Neural cell (in vitro differentiated cells): ENCODE data around the gene DPP10. TPM values are rescaled to one million over a fixed set of nuclear protein-coding genes. Genes with fewer than 3 reads are reported as not detected.

ENCODE experiments used
- H2AFZ ChIP-seq: fragments of 200-600, 300-800 bp; sonication (generic), shearing (Covaris generic); 2 replicates; pipeline ENCODE4 v1.6.0; 2014; ENCODE audit warnings: low read depth, mild to moderate bottlenecking, antibody characterized with exemption, low read length, moderate library complexity
- H3F3A ChIP-seq: fragments of 200-600 bp; shearing (Covaris generic); 2 replicates; pipeline ENCODE4 v1.6.1; 2016; ENCODE audit warnings: mild to moderate bottlenecking, moderate library complexity, mixed read lengths, antibody characterized with exemption, low read length; ENCODE audit not compliant: insufficient read depth, poor library complexity, severe bottlenecking
- H3K27ac ChIP-seq: fragments of 200-600, 300-800 bp; sonication (generic), shearing (Covaris generic); 2 replicates; pipeline ENCODE4 v1.5.1; 2014; ENCODE audit warnings: mild to moderate bottlenecking, low read length, moderate library complexity
- H3K27me3 ChIP-seq: fragments of 300-800, 200-600 bp; sonication (generic), shearing (Covaris generic); 2 replicates; pipeline ENCODE4 v1.6.0; 2014; ENCODE audit warnings: mild to moderate bottlenecking, low read depth, low read length, moderate library complexity; ENCODE audit not compliant: insufficient read depth
- H3K36me3 ChIP-seq: fragments of 300-800, 200-600 bp; sonication (generic), shearing (Covaris generic); 2 replicates; pipeline ENCODE4 v1.5.1; 2014; ENCODE audit warnings: mild to moderate bottlenecking, antibody characterized with exemption, low read length, moderate library complexity; ENCODE audit not compliant: insufficient read depth
- H3K4me2 ChIP-seq: fragments of 300-800, 200-600 bp; sonication (generic), shearing (Covaris generic); 2 replicates; pipeline ENCODE4 v1.6.0; 2014; ENCODE audit warnings: mild to moderate bottlenecking, low read length
- H3K4me3 ChIP-seq: fragments of 300-800, 200-600 bp; sonication (generic), shearing (Covaris generic); 2 replicates; pipeline ENCODE4 v1.5.1; 2014; ENCODE audit warnings: mild to moderate bottlenecking, low read length, moderate library complexity
- H3K79me2 ChIP-seq: fragments of 200-600 bp; shearing (Covaris generic); replicated peaks from 2 replicates; pipeline ENCODE4 v1.6.0; 2014; ENCODE audit warnings: mild to moderate bottlenecking, low read length, moderate library complexity; ENCODE audit not compliant: insufficient read depth
- H3K9ac ChIP-seq: fragments of 300-800, 200-600 bp; sonication (generic), shearing (Covaris generic); 2 replicates; pipeline ENCODE4 v1.6.1; 2016; ENCODE audit warnings: mild to moderate bottlenecking, low read length, mixed read lengths
- H3K9me2 ChIP-seq: fragments of 200-600 bp; shearing (Covaris generic); 2 replicates; pipeline ENCODE4 v1.6.1; 2016; ENCODE audit warnings: mild to moderate bottlenecking, low read length, mixed read lengths; ENCODE audit not compliant: insufficient read depth
- H3K9me3 ChIP-seq: fragments of 200-600, 300-800 bp; sonication (generic), shearing (Covaris generic); 2 replicates; pipeline ENCODE4 v1.6.1; 2016; ENCODE audit warnings: mild to moderate bottlenecking, mixed run types, low read length, moderate library complexity, mixed read lengths
- H4K20me1 ChIP-seq: fragments of 200-600 bp; shearing (Covaris generic); 2 replicates; pipeline ENCODE4 v1.6.1; 2016; ENCODE audit warnings: mild to moderate bottlenecking, mixed run types; ENCODE audit not compliant: insufficient read depth
- CTCF ChIP-seq: fragments of 450-650 bp; IDR thresholded peaks from 2 replicates; pipeline ENCODE4 v1.5.1; 2014; ENCODE audit warnings: antibody characterized with exemption, mild to moderate bottlenecking, moderate library complexity; ENCODE audit not compliant: poor library complexity, severe bottlenecking
- EP300 ChIP-seq: fragments of 450-650 bp; conservative IDR thresholded peaks from 2 replicates; pipeline ENCODE4 v1.6.1; 2014; ENCODE audit warnings: antibody characterized with exemption, mild to moderate bottlenecking, moderate library complexity; ENCODE audit not compliant: poor library complexity, severe bottlenecking
- EZH2 ChIP-seq: fragments of 200-600, 300-800 bp; shearing (Covaris generic), sonication (generic); IDR thresholded peaks from 2 replicates; pipeline ENCODE4 v1.6.1; 2014; ENCODE audit warnings: antibody characterized with exemption, low read length, borderline replicate concordance, mild to moderate bottlenecking; ENCODE audit not compliant: insufficient read depth, poor library complexity, severe bottlenecking
- MXI1 ChIP-seq: fragments of 450-650 bp; conservative IDR thresholded peaks from 2 replicates; pipeline ENCODE4 v1.6.1; 2014; ENCODE audit warnings: antibody characterized with exemption, mild to moderate bottlenecking; ENCODE audit not compliant: poor library complexity, severe bottlenecking
- POLR2AphosphoS5 ChIP-seq: IDR thresholded peaks from 2 replicates; pipeline ENCODE4 v1.6.1; 2012
- REST ChIP-seq: IDR thresholded peaks from 2 replicates; pipeline ENCODE4 v1.6.1; 2012; ENCODE audit warnings: borderline replicate concordance
- SMC3 ChIP-seq: fragments of 450-650 bp; conservative IDR thresholded peaks from 2 replicates; pipeline ENCODE4 v1.6.1; 2014; ENCODE audit warnings: antibody characterized with exemption, mild to moderate bottlenecking, moderate library complexity; ENCODE audit not compliant: poor library complexity
- TAF1 ChIP-seq: IDR thresholded peaks from 2 replicates; pipeline ENCODE4 v1.6.1; 2012; ENCODE audit warnings: low read depth
- polyA plus RNA-seq: library from polyadenylated mRNA; depleted of rRNA; stranded (reverse); fragments of >200 nt; gene quantifications from 2 replicates; pipeline ENCODE4 v1.2.3, GENCODE V29; 2014

Gene DPP10
- polyA plus RNA-seq, 1 donor from 2014 or later = 13.9 TPM

DNA sequence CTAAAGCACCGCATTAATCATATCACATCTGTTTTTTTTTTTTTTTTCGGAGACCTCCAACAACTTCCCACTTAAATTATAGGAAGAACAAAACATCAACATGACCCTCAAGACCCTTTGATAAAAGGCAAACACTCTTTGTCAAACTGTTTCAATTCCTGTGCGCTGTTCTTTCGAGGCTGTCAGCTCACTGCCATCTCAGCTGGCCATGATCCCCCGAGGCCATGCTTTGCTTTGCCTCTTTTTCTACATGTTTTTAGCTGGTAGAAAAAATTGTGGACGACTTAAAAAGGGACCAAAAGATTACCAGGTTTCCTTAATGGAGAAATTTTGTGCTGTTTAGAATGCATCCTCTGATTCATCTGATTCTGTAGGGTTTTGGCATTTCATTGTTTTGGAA lies 138.2 kb downstream of the DPP10 start:
- Histone ChIP-seq H3K27me3 (no peaks in the 10 kb centered on the region), H3K27ac (no peak overlapping the region), H3K79me2 (no peaks in the 10 kb centered on the region), H3K9ac (no peak overlapping the region), H3F3A (no peaks in the 10 kb centered on the region), H3K4me2 (no peak overlapping the region), H2AFZ (no peak overlapping the region), H3K36me3 (no peaks in the 10 kb centered on the region), H3K9me3 (no peaks in the 10 kb centered on the region), H3K4me3 (no peak overlapping the region), H4K20me1 (no peaks in the 10 kb centered on the region), H3K9me2 (no peaks in the 10 kb centered on the region)
- TF ChIP-seq REST (no peak), MXI1 (no peak)

DNA sequence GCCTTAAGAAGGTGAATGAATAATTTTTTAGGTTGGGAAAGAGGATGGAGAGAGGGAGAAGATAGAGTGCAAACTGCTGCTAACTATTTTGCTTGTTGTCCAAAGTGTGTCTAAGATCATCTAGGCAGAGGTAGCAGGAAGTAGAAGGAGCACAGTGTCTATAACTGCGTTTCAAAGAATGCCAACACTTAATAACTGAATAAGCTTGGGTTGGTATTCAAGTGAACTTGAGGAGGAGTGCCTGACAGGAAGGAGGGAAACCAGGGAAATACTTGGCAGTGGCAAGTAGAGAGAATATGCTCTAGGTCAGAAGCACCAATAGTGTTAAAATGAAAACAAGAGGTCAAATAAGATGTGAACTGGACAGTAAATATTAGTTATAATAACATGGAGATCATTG lies 155.9 kb downstream of the DPP10 start:
- TF ChIP-seq EZH2 (no peak), TAF1 (no peak), SMC3 (no peak), REST (no peak), EP300 (no peak), CTCF (no peak), POLR2AphosphoS5 (no peak)
- Histone ChIP-seq H3K4me2 (no peak overlapping the region), H3K27me3 (no peaks in the 10 kb centered on the region), H3K9ac (no peak overlapping the region), H3F3A (no peaks in the 10 kb centered on the region), H3K9me2 (no peaks in the 10 kb centered on the region), H3K4me3 (no peak overlapping the region), H3K9me3 (no peaks in the 10 kb centered on the region), H2AFZ (no peak overlapping the region), H4K20me1 (no peaks in the 10 kb centered on the region), H3K79me2 (no peaks in the 10 kb centered on the region), H3K27ac (no peak overlapping the region), H3K36me3 (no peaks in the 10 kb centered on the region)
